ENCODE measurements around the gene BTD.

Gene BTD

DNA sequence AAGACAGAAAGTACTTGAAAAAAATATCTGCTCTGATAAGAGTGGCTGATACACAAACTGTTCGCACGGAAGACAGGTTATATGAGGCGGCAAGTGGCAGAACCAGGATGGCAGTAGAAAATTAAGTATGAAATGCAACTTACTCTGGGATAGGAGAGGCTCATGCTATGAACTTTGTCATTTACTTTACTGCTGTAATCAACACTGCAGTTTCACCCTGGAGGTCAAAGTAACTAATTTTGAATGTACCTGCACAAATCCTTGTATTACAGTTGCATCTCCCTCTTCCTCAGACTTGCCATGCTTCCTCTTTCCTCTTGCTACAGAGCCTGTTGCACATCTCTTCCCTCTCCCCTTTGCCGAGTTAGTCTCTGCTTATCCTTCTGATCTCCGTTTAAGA, 39.0 kb upstream of the BTD start:
- Histone ChIP-seq H3K9me2 (replicated peaks; ENCODE audit: insufficient read depth, low read length) (no peaks in the 10 kb centered on the region), H3K9ac (ENCODE audit: low read length) (no peak overlapping the region), H3K4me2 (ENCODE audit: low read depth, low read length, poor library complexity, severe bottlenecking) (no peak overlapping the region), H3F3A (ENCODE audit: insufficient read depth) (0 out of 2 replicates have a peak, but pooled peaks cover 6% of the 10 kb centered on the region), H3K4me3 (ENCODE audit: insufficient read depth, low read length, poor library complexity, severe bottlenecking) (no peak overlapping the region), H3K79me2 (ENCODE audit: insufficient read depth, low read length) (no peaks in the 10 kb centered on the region), H4K20me1 (ENCODE audit: low read depth, low read length) (no peaks in the 10 kb centered on the region), H2AFZ (ENCODE audit: low read depth, low read length, severe bottlenecking) (no peak overlapping the region), H3K27me3 (ENCODE audit: low read length) (no peaks in the 10 kb centered on the region), H3K27ac (ENCODE audit: low read depth, low read length) (no peak overlapping the region), H3K36me3 (ENCODE audit: low read length) (peaks cover 11% of the 10 kb centered on the region), H3K9me3 (ENCODE audit: insufficient read depth, low read length) (no peaks in the 10 kb centered on the region)
- no peak for TF ChIP-seq CTCF (IDR thresholded peaks at IDR 0.05; ENCODE audit: insufficient read depth, low read length, poor library complexity, severe bottlenecking)
- TF ChIP-seq EZH2phosphoT487 (conservative IDR thresholded peaks at IDR 0.05; ENCODE audit: low read length) = no peak

- Histone ChIP-seq H3K4me3 (ENCODE audit: insufficient read depth, low read length, poor library complexity, severe bottlenecking) (no peak overlapping the region), H3F3A (ENCODE audit: insufficient read depth) (0 out of 2 replicates have a peak, but pooled peaks cover under 1% of the 10 kb centered on the region), H3K9me3 (ENCODE audit: insufficient read depth, low read length) (no peaks in the 10 kb centered on the region), H3K27me3 (ENCODE audit: low read length) (no peaks in the 10 kb centered on the region), H3K79me2 (ENCODE audit: insufficient read depth, low read length) (no peaks in the 10 kb centered on the region), H4K20me1 (ENCODE audit: low read depth, low read length) (no peaks in the 10 kb centered on the region), H3K36me3 (ENCODE audit: low read length) (peaks cover 17% of the 10 kb centered on the region), H3K27ac (ENCODE audit: low read depth, low read length) (no peak overlapping the region), H3K4me2 (ENCODE audit: low read depth, low read length, poor library complexity, severe bottlenecking) (no peak overlapping the region), H2AFZ (ENCODE audit: low read depth, low read length, severe bottlenecking) (no peak overlapping the region), H3K9ac (ENCODE audit: low read length) (no peak overlapping the region), H3K9me2 (replicated peaks; ENCODE audit: insufficient read depth, low read length) (no peaks in the 10 kb centered on the region)
- TF ChIP-seq EZH2phosphoT487 (conservative IDR thresholded peaks at IDR 0.05; ENCODE audit: low read length) (no peak), CTCF (IDR thresholded peaks at IDR 0.05; ENCODE audit: insufficient read depth, low read length, poor library complexity, severe bottlenecking) (no peak)
Observed at GRCh38 chr3:15563190-15563589, 38.4 kb upstream of the BTD start.

DNA sequence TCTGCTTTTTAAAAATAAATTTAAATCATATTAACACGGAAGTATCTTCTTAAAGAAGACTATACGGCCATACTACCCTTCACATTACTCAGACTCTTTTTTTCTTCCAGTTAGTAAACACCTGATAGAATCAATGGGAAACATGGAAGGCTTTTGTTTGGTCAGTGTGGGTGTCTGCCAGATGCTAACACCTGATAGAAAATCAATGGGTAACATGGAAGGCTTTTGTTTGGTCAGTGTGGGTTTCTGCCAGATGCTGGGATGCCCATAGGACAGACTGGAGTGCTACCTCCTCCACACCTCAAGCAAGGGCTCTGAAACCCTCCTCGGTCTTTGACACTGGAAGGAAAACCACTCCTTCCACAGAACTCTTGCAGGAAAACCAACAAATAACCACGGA, 29.4 kb upstream of the BTD start:
- Histone ChIP-seq H3K9me3 (ENCODE audit: insufficient read depth, low read length) (no peaks in the 10 kb centered on the region), H3K27me3 (ENCODE audit: low read length) (no peaks in the 10 kb centered on the region), H3K4me3 (ENCODE audit: insufficient read depth, low read length, poor library complexity, severe bottlenecking) (no peak overlapping the region), H2AFZ (ENCODE audit: low read depth, low read length, severe bottlenecking) (no peak overlapping the region), H3F3A (ENCODE audit: insufficient read depth) (no peaks in the 10 kb centered on the region), H4K20me1 (ENCODE audit: low read depth, low read length) (no peaks in the 10 kb centered on the region), H3K4me2 (ENCODE audit: low read depth, low read length, poor library complexity, severe bottlenecking) (no peak overlapping the region), H3K9ac (ENCODE audit: low read length) (no peak overlapping the region), H3K9me2 (replicated peaks; ENCODE audit: insufficient read depth, low read length) (no peaks in the 10 kb centered on the region), H3K79me2 (ENCODE audit: insufficient read depth, low read length) (no peaks in the 10 kb centered on the region), H3K27ac (ENCODE audit: low read depth, low read length) (no peak overlapping the region), H3K36me3 (ENCODE audit: low read length) (peaks cover 12% of the 10 kb centered on the region)
- TF ChIP-seq EZH2phosphoT487 (conservative IDR thresholded peaks at IDR 0.05; ENCODE audit: low read length) (no peak), CTCF (IDR thresholded peaks at IDR 0.05; ENCODE audit: insufficient read depth, low read length, poor library complexity, severe bottlenecking) (no peak)
